A549 (cell line): ENCODE results near the gene TUBGCP3. TPM values are rescaled to one million over a fixed set of nuclear protein-coding genes. Genes with fewer than 3 reads are reported as not detected.

Experiments used
- ATAC-seq, 2 experiments: fragments of 200-7000 bp in 1 of 2; fragments of >200 bp in 1 of 2; cut with Nextera tagmentation in 1 of 2; cut with Tn5 transposase in 1 of 2; 3 replicates each; pipeline versions ENCODE4 v1.8.0 to v1.9.1; 2018 to 2020; ENCODE audit warnings: mild to moderate bottlenecking in 1 of 2, moderate library complexity in 1 of 2
- CTCF ChIA-PET: fragments of 300-600 bp; sonication (Branson Sonifier 250); formaldehyde crosslinking; extraction: SDS; loops from one replicate; lab custom pipeline; 2021; ENCODE audit warnings: antibody characterized with exemption, inconsistent platforms; lab: Yijun Ruan, JAX
- POLR2A ChIA-PET: fragments of 350-600 bp; formaldehyde crosslinking; extraction: SDS; loops from one replicate; lab custom pipeline; 2021; ENCODE audit warnings: antibody characterized with exemption, inconsistent platforms; lab: Yijun Ruan, JAX
- DNase-seq, 2 experiments: peaks; one replicate each; pipeline versions ENCODE4 v3.0.0 to v3.0.0-alpha.2; 2011 to 2016; ENCODE audit warnings: low read depth in 1 of 2, low spot score in 1 of 2
- FAIRE-seq: peaks from 2 replicates; lab custom pipeline; 2011; peaks lifted over from hg19 to GRCh38; lab: Jason Lieb, UNC
- H3K27ac ChIP-seq, 2 experiments: fragments of >200 bp; sonication (Bioruptor Twin); formaldehyde crosslinking; 3 replicates each; pipeline ENCODE4 v1.5.1; 2016 to 2017
- H3K4me1 ChIP-seq: fragments of >200 bp; sonication (Bioruptor Twin); formaldehyde crosslinking; 3 replicates; pipeline ENCODE4 v1.6.1; 2016
- H3K4me2 ChIP-seq: fragments of >200 bp; sonication (Bioruptor Twin); formaldehyde crosslinking; 3 replicates; pipeline ENCODE4 v1.6.1; 2016
- H3K4me3 ChIP-seq: fragments of >200 bp; sonication (Bioruptor Twin); formaldehyde crosslinking; 3 replicates; pipeline ENCODE4 v1.5.1; 2016
- H3K9me3 ChIP-seq: fragments of >200 bp; sonication (Bioruptor Twin); formaldehyde crosslinking; 3 replicates; pipeline ENCODE4 v1.6.1; 2016
- BHLHE40 ChIP-seq: IDR thresholded peaks from 2 replicates; pipeline ENCODE4 v1.6.1; 2012; ENCODE audit warnings: low read depth, low read length, inconsistent platforms
- CEBPB ChIP-seq, 2 experiments: fragments of >200 bp in 1 of 2; sonication (Bioruptor Twin) in 1 of 2; formaldehyde crosslinking in 1 of 2; IDR thresholded peaks; 2 replicates each; pipeline ENCODE4 v1.6.1; 2012 to 2016
- CHD2 ChIP-seq: fragments of 150-350 bp; IDR thresholded peaks from 2 replicates; pipeline ENCODE4 v1.6.1; 2014; ENCODE audit warnings: low read length; ENCODE audit not compliant: partially characterized antibody
- EHMT2 ChIP-seq: fragments of 200-600 bp; sonication (generic); IDR thresholded peaks from 2 replicates; pipeline ENCODE4 v1.6.1; 2016; ENCODE audit warnings: antibody characterized with exemption, low read depth, mild to moderate bottlenecking, moderate library complexity
- GATA3 ChIP-seq: IDR thresholded peaks from 2 replicates; pipeline ENCODE4 v1.6.1; 2012; ENCODE audit warnings: borderline replicate concordance
- HDAC2 ChIP-seq: fragments of 200-600 bp; sonication (generic); IDR thresholded peaks from 2 replicates; pipeline ENCODE4 v1.6.1; 2016
- HOXA7 ChIP-seq: fragments of 250-450 bp; sonication (Bioruptor Pico); IDR thresholded peaks from 2 replicates; pipeline ENCODE4 v1.5.0; 2020; ENCODE audit warnings: mild to moderate bottlenecking, moderate library complexity
- HOXB13 ChIP-seq: fragments of 250-450 bp; sonication (Bioruptor Pico); IDR thresholded peaks from 2 replicates; pipeline ENCODE4 v1.5.0; 2020; ENCODE audit warnings: low read depth, mild to moderate bottlenecking, moderate library complexity
- JUN ChIP-seq, 2 experiments: fragments of >200 bp; sonication (Bioruptor Twin); formaldehyde crosslinking; IDR thresholded peaks; 2 replicates in 1 of 2; 3 replicates in 1 of 2; pipeline ENCODE4 v1.6.1; 2016 to 2017
- KDM1A ChIP-seq: fragments of 200-600 bp; sonication (generic); IDR thresholded peaks from 2 replicates; pipeline ENCODE4 v1.6.1; 2016; ENCODE audit warnings: low read depth, mild to moderate bottlenecking
- MYC ChIP-seq: IDR thresholded peaks from 2 replicates; pipeline ENCODE4 v1.6.1; 2012; ENCODE audit warnings: mild to moderate bottlenecking, inconsistent platforms, low read length, improper control_type of control experiment, borderline replicate concordance
- NFE2L2 ChIP-seq: fragments of 150-350 bp; conservative IDR thresholded peaks from 2 replicates; pipeline ENCODE4 v1.6.1; 2014; ENCODE audit warnings: low read length
- NPAS2 ChIP-seq: fragments of 250-450 bp; sonication (Bioruptor Pico); IDR thresholded peaks from 2 replicates; pipeline ENCODE4 v1.8.0; 2022; ENCODE audit warnings: mild to moderate bottlenecking, moderate library complexity, borderline replicate concordance
- PHF8 ChIP-seq: fragments of 200-600 bp; sonication (generic); IDR thresholded peaks from 2 replicates; pipeline ENCODE4 v1.6.1; 2016; ENCODE audit warnings: low read depth, mild to moderate bottlenecking, antibody characterized with exemption, moderate library complexity, borderline replicate concordance
- POLR2A ChIP-seq: IDR thresholded peaks from 2 replicates; pipeline ENCODE4 v1.6.1; 2012; ENCODE audit warnings: mild to moderate bottlenecking, low read length
- POLR2AphosphoS2 ChIP-seq: conservative IDR thresholded peaks from 2 replicates; pipeline ENCODE4 v1.6.1; 2012; ENCODE audit warnings: low read length, improper control_type of control experiment, inconsistent platforms
- RCOR1 ChIP-seq: fragments of 150-350 bp; IDR thresholded peaks from 2 replicates; pipeline ENCODE4 v1.6.1; 2014; ENCODE audit warnings: antibody characterized with exemption, low read length, low read depth
- RFX5 ChIP-seq: fragments of 450-650 bp; IDR thresholded peaks from 2 replicates; pipeline ENCODE4 v1.7.1; 2014; ENCODE audit warnings: antibody characterized with exemption, mild to moderate bottlenecking, moderate library complexity
- SMC3 ChIP-seq: fragments of >200 bp; sonication (Bioruptor Twin); formaldehyde crosslinking; IDR thresholded peaks from 3 replicates; pipeline ENCODE4 v1.6.1; 2018; ENCODE audit warnings: inconsistent platforms
- TFCP2L1 ChIP-seq: fragments of 250-450 bp; sonication (Bioruptor Pico); IDR thresholded peaks from 2 replicates; pipeline ENCODE4 v1.5.0; 2021; ENCODE audit warnings: mild to moderate bottlenecking
- ZFP36 ChIP-seq: fragments of 450-650 bp; IDR thresholded peaks from 2 replicates; pipeline ENCODE4 v1.6.1; 2014; ENCODE audit warnings: borderline replicate concordance; ENCODE audit not compliant: partially characterized antibody
- WGBS: methylation state at CpG from one replicate; pipeline ENCODE4 v1.1.6; 2017; ENCODE audit errors: missing lambda C conversion rate; 5-methylcytosine and 5-hydroxymethylcytosine counted together
- polyA plus RNA-seq, 4 experiments: library from polyadenylated mRNA; depleted of rRNA in 3 of 4; stranded (reverse); fragments of >200 nt; fragmentation: RNase III in 1 of 4; extraction: RNeasy Plus Mini Kit Qiagen cat#74134 plus additional on column Dnase treatment in 1 of 4; gene quantifications; 2 replicates in 3 of 4; 3 replicates in 1 of 4; pipeline ENCODE4 v1.2.3, GENCODE V29; 2011 to 2017
- TF ChIP-seq, protein P1 (sequence below): IDR thresholded peaks from 2 replicates; pipeline ENCODE4 v1.6.1; 2012; ENCODE audit warnings: low read depth, borderline replicate concordance
- TF ChIP-seq, protein P2 (sequence below): fragments of >200 bp; sonication (Bioruptor Twin); formaldehyde crosslinking; IDR thresholded peaks from 3 replicates; pipeline ENCODE4 v1.5.1; 2016
- TF ChIP-seq, protein P3 (sequence below): fragments of >200 bp; sonication (Bioruptor Twin); formaldehyde crosslinking; IDR thresholded peaks from 2 replicates; pipeline ENCODE4 v1.6.1; 2016
- TF ChIP-seq, protein P4 (sequence below): fragments of 150-350 bp; IDR thresholded peaks from 2 replicates; pipeline ENCODE4 v1.6.1; 2014; ENCODE audit warnings: low read depth, mild to moderate bottlenecking, low read length
- TF ChIP-seq, protein P5 (sequence below): IDR thresholded peaks from 2 replicates; pipeline ENCODE4 v1.6.1; 2012

Gene TUBGCP3
- polyA plus RNA-seq, 2 of the 4 experiments (the other 2 are of a cell fraction), result 15.9 to 21.3 TPM

DNA sequence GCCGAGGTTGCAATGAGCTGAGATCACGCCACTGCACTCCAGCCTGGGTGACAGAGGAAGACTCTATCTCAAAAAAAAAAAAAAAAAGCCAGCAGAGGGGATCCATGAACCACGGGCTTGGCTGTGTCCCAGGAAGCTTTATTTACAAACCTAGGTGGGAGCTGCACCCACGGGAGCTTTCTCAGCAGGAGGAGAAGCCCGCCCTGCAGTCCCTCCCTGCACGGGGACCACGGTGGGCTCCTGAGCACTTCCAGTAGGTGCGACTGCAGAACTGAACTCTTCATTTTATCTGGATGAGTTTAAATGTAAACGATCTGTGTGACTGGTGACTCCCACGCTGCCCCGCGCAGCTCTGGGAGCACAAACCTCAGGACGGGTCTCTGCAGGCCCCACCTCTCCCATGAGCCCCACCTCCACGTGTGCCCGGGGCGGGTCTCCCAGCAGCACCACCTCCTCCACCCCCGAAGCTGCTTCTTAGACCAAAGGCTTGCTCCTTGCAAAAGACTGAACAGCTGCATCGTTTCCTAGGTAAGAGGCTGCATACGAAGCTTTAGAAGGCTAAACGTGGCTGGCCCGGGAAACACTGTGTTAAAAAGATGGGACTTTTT is 145.4 kb downstream of the TUBGCP3 start:
- CTCF ChIA-PET, result interaction anchor here (0.7 to 8.4 kb wide), 13 partner anchors 12 to 1285 kb away, joined by 3 to 113 read pairs (median 4); no protein-coding TSS in a partner anchor
- ATAC-seq (no peak), DNase-seq (no peak), FAIRE-seq (no peak)
- POLR2A ChIA-PET, result no interaction called here
- WGBS, result 23% methylated on average over 12 of the region's 21 CpGs
- H3K4me2 ChIP-seq, result no peak overlapping the region
- 0 out of 3 replicates have a peak, but pooled peaks cover 3% of the 10 kb centered on the region for H3K9me3 ChIP-seq
- TF ChIP-seq HOXB13 (CRISPR knock-in tag), result no peak
- H3K4me3 ChIP-seq, result no peak overlapping the region
- no peaks in the 10 kb centered on the region for H3K4me1 ChIP-seq
- no peak overlapping the region for H3K27ac ChIP-seq

DNA sequence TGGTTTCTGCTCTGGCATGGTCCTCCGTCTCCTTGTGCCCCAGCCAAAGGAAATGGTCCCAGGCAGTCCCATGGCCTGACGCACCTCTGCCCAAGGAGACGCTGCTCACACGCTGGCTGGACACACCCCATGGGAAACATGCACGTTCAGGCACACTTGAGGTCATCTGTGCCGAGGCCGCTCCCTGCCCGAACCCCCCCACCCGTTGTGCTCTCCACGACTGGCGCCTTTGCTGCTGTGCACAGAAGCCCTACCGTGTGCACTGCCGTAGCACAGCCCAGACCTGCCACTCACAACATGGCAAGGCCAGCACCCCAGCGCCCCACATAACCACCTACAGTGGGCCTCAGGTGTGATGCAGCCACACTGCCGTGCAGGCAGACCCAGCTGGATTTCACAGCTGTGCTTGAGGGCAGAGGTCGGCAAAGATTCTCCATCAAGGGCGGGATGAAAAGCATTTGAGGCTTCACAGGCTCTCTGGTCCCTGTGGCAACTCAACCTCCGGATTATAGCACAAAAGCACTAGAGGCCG is 146.1 kb downstream of the TUBGCP3 start:
- no peak overlapping the region for H3K27ac ChIP-seq
- no peak overlapping the region for H3K4me2 ChIP-seq
- DNase-seq (no peak), FAIRE-seq (no peak), ATAC-seq (no peak)
- ChIA-PET POLR2A (no interaction called here), CTCF (interaction anchor here (1.2 to 8.4 kb wide), 4 partner anchors 13 to 967 kb away, joined by 4 to 113 read pairs (median 12); no protein-coding TSS in a partner anchor)
- H3K4me3 ChIP-seq, result no peak overlapping the region
- TF ChIP-seq, protein P1, sequence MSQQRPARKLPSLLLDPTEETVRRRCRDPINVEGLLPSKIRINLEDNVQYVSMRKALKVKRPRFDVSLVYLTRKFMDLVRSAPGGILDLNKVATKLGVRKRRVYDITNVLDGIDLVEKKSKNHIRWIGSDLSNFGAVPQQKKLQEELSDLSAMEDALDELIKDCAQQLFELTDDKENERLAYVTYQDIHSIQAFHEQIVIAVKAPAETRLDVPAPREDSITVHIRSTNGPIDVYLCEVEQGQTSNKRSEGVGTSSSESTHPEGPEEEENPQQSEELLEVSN, result no peak
- no peak for TF ChIP-seq SMC3
- no peak for TF ChIP-seq RFX5
- TF ChIP-seq, protein P2, sequence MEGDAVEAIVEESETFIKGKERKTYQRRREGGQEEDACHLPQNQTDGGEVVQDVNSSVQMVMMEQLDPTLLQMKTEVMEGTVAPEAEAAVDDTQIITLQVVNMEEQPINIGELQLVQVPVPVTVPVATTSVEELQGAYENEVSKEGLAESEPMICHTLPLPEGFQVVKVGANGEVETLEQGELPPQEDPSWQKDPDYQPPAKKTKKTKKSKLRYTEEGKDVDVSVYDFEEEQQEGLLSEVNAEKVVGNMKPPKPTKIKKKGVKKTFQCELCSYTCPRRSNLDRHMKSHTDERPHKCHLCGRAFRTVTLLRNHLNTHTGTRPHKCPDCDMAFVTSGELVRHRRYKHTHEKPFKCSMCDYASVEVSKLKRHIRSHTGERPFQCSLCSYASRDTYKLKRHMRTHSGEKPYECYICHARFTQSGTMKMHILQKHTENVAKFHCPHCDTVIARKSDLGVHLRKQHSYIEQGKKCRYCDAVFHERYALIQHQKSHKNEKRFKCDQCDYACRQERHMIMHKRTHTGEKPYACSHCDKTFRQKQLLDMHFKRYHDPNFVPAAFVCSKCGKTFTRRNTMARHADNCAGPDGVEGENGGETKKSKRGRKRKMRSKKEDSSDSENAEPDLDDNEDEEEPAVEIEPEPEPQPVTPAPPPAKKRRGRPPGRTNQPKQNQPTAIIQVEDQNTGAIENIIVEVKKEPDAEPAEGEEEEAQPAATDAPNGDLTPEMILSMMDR, result no peak
- TF ChIP-seq, protein P3, sequence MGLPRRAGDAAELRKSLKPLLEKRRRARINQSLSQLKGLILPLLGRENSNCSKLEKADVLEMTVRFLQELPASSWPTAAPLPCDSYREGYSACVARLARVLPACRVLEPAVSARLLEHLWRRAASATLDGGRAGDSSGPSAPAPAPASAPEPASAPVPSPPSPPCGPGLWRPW, result no peak
- TF ChIP-seq MYC, result no peak
- TF ChIP-seq NFE2L2, result no peak
- TF ChIP-seq, protein P4, sequence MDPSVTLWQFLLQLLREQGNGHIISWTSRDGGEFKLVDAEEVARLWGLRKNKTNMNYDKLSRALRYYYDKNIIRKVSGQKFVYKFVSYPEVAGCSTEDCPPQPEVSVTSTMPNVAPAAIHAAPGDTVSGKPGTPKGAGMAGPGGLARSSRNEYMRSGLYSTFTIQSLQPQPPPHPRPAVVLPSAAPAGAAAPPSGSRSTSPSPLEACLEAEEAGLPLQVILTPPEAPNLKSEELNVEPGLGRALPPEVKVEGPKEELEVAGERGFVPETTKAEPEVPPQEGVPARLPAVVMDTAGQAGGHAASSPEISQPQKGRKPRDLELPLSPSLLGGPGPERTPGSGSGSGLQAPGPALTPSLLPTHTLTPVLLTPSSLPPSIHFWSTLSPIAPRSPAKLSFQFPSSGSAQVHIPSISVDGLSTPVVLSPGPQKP, result no peak
- TF ChIP-seq, protein P5, sequence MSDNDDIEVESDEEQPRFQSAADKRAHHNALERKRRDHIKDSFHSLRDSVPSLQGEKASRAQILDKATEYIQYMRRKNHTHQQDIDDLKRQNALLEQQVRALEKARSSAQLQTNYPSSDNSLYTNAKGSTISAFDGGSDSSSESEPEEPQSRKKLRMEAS, result no peak
- TF ChIP-seq RCOR1, result no peak
- TF ChIP-seq NPAS2, result no peak
- no peak for TF ChIP-seq GATA3
- no peak for TF ChIP-seq HDAC2
- no peak for TF ChIP-seq EHMT2
- no peak for TF ChIP-seq HOXB13 (CRISPR knock-in tag)
- TF ChIP-seq PHF8, result no peak
- no peak for TF ChIP-seq POLR2A
- 51% methylated on average over 8 of the region's 19 CpGs for WGBS
- 0 out of 3 replicates have a peak, but pooled peaks cover 3% of the 10 kb centered on the region for H3K9me3 ChIP-seq
- no peaks in the 10 kb centered on the region for H3K4me1 ChIP-seq

DNA sequence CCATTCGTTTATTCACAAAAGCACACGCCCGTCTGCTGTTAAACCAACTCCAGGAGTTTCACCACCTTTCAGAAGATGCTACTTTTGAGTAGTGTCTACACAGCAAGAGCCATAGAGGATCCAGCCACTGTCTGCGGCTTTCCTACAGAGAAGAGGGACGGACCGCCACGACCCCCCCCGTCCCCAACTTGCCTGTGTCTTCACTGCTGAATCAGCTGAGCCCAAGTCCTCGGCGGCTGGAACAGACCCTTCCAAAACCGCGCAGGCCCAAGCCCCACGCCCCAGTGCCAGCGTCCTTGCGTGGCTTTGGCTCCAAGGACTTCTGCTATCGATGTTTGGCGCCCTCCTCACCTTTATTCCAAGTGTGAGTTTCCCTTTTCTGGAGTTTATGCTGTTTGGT is 146.7 kb downstream of the TUBGCP3 start:
- CTCF ChIA-PET, result interaction anchor here (8.4 kb wide), 1 partner anchor 966 kb away, joined by 113 read pairs; no protein-coding TSS in a partner anchor
- Histone ChIP-seq H3K27ac (no peak overlapping the region), H3K9me3 (0 out of 3 replicates have a peak, but pooled peaks cover 3% of the 10 kb centered on the region), H3K4me1 (no peaks in the 10 kb centered on the region), H3K4me3 (no peak overlapping the region), H3K4me2 (no peak overlapping the region)
- ATAC-seq, result no peak
- no peak for DNase-seq
- WGBS, result 70% methylated on average over 14 of the region's 17 CpGs
- no peak for TF ChIP-seq JUN (IDR thresholded peaks at IDR 0.05)
- TF ChIP-seq TFCP2L1 (CRISPR knock-in tag), result no peak
- TF ChIP-seq KDM1A, result no peak
- no peak for TF ChIP-seq CEBPB (IDR thresholded peaks at IDR 0.05)
- TF ChIP-seq BHLHE40, result no peak
- TF ChIP-seq POLR2AphosphoS2, result no peak
- no peak for TF ChIP-seq HOXA7 (CRISPR knock-in tag)
- TF ChIP-seq ZFP36, result no peak
- TF ChIP-seq CHD2, result no peak
- no peak for FAIRE-seq
- POLR2A ChIA-PET, result no interaction called here
